Activated CD4-positive, alpha-beta T cell treated with anti-CD3 and anti-CD28 coated beads for 24 hours (primary cell): ENCODE data around the gene SLC49A3.
"Not testable (repeated sequence)": the region's sequence is repeated elsewhere in the genome, so short reads cannot be mapped to it uniquely, and the experiment has no call there.

Experiments
- DNase-seq, 2 donors: peaks; one replicate each; pipeline ENCODE4 v3.0.0-alpha.2; 2020; ENCODE audit warnings: low read depth in 2 of 2

The SLC49A3 gene

GRCh38 chr4:688854-689681 lies at the start of gene SLC49A3:
SLC49A3 (minus strand) TSS chr4:689151; CDS start chr4:689127, 24 bp downstream.
- no peak for DNase-seq

DNA sequence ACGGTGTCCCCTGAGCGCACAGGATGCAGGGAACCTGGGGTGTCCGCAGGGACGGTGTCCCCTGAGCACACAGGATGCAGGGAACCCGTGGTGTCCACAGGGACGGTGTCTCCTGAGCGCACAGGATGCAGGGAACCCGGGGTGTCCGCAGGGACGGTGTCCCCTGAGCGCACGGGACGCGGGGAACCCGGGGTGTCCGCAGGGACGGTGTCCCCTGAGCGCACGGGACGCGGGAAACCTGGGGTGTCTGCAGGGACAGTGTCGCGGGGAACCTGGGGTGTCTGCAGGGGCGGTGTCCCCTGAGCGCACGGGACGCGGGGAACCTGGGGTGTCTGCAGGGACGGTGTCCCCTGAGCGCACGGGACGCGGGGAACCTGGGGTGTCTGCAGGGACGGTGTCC lies 47.6 kb upstream of the SLC49A3 start:
- DNase-seq, result not testable (repeated sequence)

DNA sequence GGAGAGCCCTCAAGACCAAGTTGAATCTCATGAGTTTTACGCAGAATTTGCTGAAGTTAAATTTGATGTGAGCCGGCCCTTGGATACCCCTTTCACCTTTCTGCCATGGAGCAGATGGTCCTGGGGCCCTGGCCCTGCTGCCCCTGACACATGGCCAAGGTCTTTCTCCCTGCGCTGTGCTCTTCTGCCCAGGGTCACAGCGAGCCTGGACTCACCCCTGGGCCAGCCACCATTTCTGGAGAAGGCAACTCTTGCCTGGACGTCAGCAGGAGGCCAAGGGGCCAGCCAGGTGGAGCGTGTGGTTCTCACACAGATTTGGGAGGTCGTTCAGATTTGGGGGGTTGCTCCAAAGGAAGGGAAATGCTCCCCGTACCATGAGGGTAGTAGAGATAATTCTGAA lies 46.6 kb upstream of the SLC49A3 start:
- DNase-seq, result no peak

- DNase-seq, result no peak
Observed at GRCh38 chr4:734951-735350, 46.0 kb upstream of the SLC49A3 start.

- no peak for DNase-seq
Observed at GRCh38 chr4:734075-734474, 45.1 kb upstream of the SLC49A3 start.

- no peak for DNase-seq
Observed at GRCh38 chr4:733631-733980, 44.7 kb upstream of the SLC49A3 start.

DNA sequence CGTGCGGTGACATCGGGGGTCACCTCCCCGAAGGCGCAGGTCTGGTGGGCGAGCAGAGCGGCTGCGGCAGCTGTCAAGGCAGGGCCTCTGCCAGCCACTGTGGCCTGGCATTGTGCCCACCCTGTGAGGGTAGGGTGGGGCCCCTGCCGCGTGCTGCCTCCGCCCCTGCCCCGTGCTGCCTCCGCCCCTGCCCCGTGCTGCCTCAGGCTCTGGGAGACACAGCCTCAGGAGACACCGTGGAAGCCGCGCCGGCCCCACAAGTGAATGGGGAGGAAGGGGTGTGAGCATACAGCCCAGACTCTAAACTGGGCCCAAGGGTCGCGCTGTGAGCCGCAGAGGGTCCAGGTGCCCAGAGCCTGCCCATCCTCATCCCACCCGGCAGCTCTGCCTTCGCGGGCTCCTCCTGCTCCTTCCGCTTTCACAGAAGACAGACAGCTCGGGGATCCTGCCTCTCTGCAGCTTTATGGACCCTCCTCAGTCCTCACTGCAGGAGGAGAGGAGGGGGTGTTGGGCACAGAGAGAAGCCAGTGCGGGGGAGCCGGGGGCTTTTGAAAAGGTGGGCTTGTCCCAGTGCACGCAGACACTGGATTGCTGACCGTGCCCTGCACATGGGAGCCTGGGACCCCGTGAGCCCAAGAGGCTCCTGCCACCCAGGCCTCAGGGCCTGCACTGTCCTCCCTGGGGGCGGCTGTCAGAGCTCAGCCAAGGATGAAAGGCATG lies 44.1 kb upstream of the SLC49A3 start:
- no peak for DNase-seq

GRCh38 chr4:732486-732885 lies 43.5 kb upstream of the SLC49A3 start:
- no peak for DNase-seq

GRCh38 chr4:731954-732353 lies 43.0 kb upstream of the SLC49A3 start:
- not testable (repeated sequence) for DNase-seq

DNA sequence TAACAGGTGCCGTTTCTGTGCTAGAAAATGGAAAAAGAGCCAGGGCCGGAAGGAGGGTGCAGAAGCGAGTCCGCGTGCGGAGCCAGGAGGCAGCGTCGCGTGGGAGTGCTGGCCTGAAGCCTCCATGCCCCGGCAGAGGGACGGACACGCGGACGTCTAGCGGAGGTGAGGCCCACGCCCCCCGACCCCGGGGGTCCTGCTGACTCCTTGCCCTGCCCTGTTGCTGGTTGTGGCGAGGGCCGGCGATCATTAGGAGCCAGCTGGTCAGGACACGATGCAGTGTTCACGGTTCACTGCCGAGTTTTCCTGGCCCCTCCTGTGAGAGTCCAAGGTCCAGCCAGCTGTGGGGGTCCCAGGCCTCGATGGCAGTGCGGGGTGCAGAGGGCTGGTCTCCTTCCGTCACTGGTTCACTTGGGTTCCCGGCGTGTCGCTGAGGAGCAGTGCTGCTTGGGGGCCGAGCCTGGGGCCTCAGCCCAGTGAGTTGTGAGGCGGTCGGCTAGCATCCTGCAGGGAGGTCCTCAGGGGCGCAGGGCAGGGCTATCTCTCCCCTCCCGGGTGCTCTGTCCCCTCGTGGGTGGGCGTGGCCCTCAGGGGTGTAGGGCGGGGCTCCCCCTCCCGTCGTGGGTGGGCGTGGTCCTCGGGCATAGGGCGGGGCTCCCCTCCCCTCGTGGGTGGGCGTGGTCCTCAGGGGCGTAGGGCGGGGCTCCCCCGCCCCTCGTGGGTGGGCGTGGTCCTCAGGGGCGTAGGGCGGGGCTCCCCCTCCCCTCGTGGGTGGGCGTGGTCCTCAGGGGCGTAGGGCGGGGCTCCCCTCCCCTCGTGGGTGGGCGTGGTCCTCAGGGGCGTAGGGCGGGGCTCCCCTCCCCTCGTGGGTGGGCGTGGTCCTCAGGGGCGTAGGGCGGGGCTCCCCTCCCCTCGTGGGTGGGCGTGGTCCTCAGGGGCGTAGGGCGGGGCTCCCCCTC lies 42.3 kb upstream of the SLC49A3 start:
- not testable (repeated sequence) for DNase-seq

DNA sequence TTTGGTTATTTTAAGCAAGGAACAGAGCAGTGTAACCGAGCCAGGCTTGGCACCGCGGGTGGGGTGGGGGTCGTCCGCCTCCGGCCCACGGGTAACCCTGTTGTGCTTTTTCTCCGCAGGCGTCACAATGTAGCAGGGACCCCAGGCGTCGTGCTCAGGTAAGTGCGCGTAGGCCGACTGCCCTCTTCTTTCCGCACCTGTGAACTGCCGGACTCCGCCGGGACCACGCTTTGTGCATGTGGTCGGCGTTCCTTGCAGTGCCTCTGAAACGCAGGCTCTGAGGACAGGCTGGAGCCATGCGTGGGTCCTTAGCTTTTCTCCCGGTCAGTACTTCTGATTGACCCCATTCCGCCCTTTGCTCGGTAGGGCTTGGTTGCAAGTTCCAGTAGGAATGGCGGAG lies 41.6 kb upstream of the SLC49A3 start:
- no peak for DNase-seq

- DNase-seq, result no peak
Observed at GRCh38 chr4:729336-730315, 40.7 kb upstream of the SLC49A3 start.

GRCh38 chr4:727576-727975 lies 38.6 kb upstream of the SLC49A3 start:
- DNase-seq, result no peak

- DNase-seq, result no peak
Observed at GRCh38 chr4:726838-727237, 37.9 kb upstream of the SLC49A3 start.

DNA sequence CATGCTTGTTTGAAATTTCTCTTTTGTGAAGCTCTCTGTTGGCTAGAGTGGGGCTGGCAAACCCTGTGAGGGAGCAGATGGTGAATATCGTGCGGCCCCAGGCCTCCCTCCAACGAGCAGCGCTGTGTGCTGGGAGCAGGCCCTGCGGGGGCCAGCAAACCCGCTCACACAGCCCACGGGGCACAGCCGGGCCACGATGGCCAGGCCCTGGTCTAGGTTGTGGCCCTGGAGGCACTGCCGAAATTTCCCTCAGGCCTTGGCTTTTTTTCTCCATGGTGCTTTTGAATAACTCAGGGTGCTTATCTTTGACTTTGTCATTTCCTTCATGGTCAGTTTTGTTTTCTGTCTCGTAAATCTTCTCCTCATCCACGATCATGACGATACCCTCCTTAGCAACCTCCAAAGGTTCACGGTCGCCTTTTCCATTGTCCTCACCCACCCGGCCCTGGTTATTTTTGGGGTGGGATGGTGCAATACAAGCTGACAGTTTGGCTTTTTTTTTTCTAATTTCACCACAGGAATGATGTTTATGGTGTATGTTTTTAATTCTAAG lies 37.4 kb upstream of the SLC49A3 start:
- no peak for DNase-seq

GRCh38 chr4:725391-726234 lies 36.7 kb upstream of the SLC49A3 start:
- DNase-seq, result no peak

GRCh38 chr4:723751-724530 lies 35.0 kb upstream of the SLC49A3 start:
- DNase-seq, result no peak

DNA sequence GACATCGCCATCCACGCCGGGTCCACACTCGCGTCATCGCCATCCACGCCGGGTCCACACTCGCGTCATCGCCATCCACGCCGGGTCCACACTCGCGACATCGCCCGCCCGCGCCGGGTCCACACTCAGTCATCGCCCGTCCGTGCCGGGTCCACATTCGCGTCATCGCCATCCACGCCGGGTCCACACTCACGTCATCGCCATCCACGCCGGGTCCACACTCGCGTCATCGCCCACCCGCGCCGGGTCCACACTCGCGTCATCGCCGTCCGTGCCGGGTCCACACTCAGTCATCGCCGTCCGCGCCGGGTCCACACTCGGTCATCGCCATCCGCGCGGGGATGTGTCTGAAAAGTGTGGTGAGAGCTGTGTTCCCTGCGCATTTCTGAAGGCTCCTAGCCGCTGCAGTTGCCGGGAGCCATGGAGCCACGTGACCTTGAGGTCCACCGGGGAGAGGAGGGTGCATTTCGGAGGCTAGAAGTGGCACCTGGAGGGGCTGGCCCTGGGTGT lies 34.0 kb upstream of the SLC49A3 start:
- no peak for DNase-seq
